ENCODE results near the gene SYF2. TPM values are rescaled to one million over a fixed set of nuclear protein-coding genes. Genes with fewer than 3 reads are reported as not detected.

The SYF2 gene
- total and polyA plus RNA-seq, 4 donors, result 29.7 to 99.4 (median 67.5) TPM

- DNase-seq, result no peak
- Histone ChIP-seq H3K9ac (ENCODE audit: insufficient read depth in 1 of 2, low read length in 2 of 2) (no peak overlapping the region), H3K36me3 (ENCODE audit: control insufficient read depth in 4 of 4, insufficient read depth in 4 of 4, low read length in 4 of 4) (no peaks in the 10 kb centered on the region), H3K9me3 (ENCODE audit: control insufficient read depth in 4 of 4, insufficient read depth in 3 of 4, low read length in 3 of 4) (no peaks in the 10 kb centered on the region), H3K27me3 (ENCODE audit: control insufficient read depth in 3 of 3, insufficient read depth in 3 of 3, low read length in 2 of 3) (no peaks in the 10 kb centered on the region), H3K27ac (ENCODE audit: low read depth in 1 of 2, low read length in 1 of 2) (no peak overlapping the region), H3K4me3 (no peak overlapping the region), H3K4me1 (ENCODE audit: control insufficient read depth in 5 of 5, insufficient read depth in 5 of 5, low read length in 5 of 5) (no peaks in the 10 kb centered on the region)
- TF ChIP-seq, protein P1, sequence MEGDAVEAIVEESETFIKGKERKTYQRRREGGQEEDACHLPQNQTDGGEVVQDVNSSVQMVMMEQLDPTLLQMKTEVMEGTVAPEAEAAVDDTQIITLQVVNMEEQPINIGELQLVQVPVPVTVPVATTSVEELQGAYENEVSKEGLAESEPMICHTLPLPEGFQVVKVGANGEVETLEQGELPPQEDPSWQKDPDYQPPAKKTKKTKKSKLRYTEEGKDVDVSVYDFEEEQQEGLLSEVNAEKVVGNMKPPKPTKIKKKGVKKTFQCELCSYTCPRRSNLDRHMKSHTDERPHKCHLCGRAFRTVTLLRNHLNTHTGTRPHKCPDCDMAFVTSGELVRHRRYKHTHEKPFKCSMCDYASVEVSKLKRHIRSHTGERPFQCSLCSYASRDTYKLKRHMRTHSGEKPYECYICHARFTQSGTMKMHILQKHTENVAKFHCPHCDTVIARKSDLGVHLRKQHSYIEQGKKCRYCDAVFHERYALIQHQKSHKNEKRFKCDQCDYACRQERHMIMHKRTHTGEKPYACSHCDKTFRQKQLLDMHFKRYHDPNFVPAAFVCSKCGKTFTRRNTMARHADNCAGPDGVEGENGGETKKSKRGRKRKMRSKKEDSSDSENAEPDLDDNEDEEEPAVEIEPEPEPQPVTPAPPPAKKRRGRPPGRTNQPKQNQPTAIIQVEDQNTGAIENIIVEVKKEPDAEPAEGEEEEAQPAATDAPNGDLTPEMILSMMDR (IDR thresholded peaks at IDR 0.05; ENCODE audit: control extremely low read depth, extremely low read depth), result no peak
- no peak for ATAC-seq (ENCODE audit: insufficient read depth, low FRiP score)
- WGBS, 2 donors, result 61 to 72% methylated on average over 1 of the region's 1 CpG
These were observed 24.9 kb upstream of the SYF2 start for GRCh38 chr1:25257196-25257595.

GRCh38 chr1:25256578-25256965 is 24.3 kb upstream of the SYF2 start:
- no peaks in the 10 kb centered on the region for H3K9me3 ChIP-seq (ENCODE audit: control insufficient read depth in 4 of 4, insufficient read depth in 3 of 4, low read length in 3 of 4)
- H3K9ac ChIP-seq (ENCODE audit: insufficient read depth in 1 of 2, low read length in 2 of 2), result no peak overlapping the region
- ATAC-seq (ENCODE audit: insufficient read depth, low FRiP score) (no peak), DNase-seq (no peak)
- WGBS, 2 donors, result 92 to 96% methylated on average over 5 of the region's 5 CpGs
- TF ChIP-seq, protein P1 (IDR thresholded peaks at IDR 0.05; ENCODE audit: control extremely low read depth, extremely low read depth), result no peak
- H3K27ac ChIP-seq (ENCODE audit: low read depth in 1 of 2, low read length in 1 of 2), result no peak overlapping the region
- H3K27me3 ChIP-seq (ENCODE audit: control insufficient read depth in 3 of 3, insufficient read depth in 3 of 3, low read length in 2 of 3), result no peaks in the 10 kb centered on the region
- no peaks in the 10 kb centered on the region for H3K4me1 ChIP-seq (ENCODE audit: control insufficient read depth in 5 of 5, insufficient read depth in 5 of 5, low read length in 5 of 5)
- no peak overlapping the region for H3K4me3 ChIP-seq
- H3K36me3 ChIP-seq (ENCODE audit: control insufficient read depth in 4 of 4, insufficient read depth in 4 of 4, low read length in 4 of 4), result no peaks in the 10 kb centered on the region

- DNase-seq (no peak), ATAC-seq (ENCODE audit: insufficient read depth, low FRiP score) (no peak)
- Histone ChIP-seq H3K36me3 (ENCODE audit: control insufficient read depth in 4 of 4, insufficient read depth in 4 of 4, low read length in 4 of 4) (no peaks in the 10 kb centered on the region), H3K27me3 (ENCODE audit: control insufficient read depth in 3 of 3, insufficient read depth in 3 of 3, low read length in 2 of 3) (no peaks in the 10 kb centered on the region), H3K27ac (ENCODE audit: low read depth in 1 of 2, low read length in 1 of 2) (no peak overlapping the region), H3K4me3 (no peak overlapping the region), H3K4me1 (ENCODE audit: control insufficient read depth in 5 of 5, insufficient read depth in 5 of 5, low read length in 5 of 5) (no peaks in the 10 kb centered on the region), H3K9ac (ENCODE audit: insufficient read depth in 1 of 2, low read length in 2 of 2) (no peak overlapping the region), H3K9me3 (ENCODE audit: control insufficient read depth in 4 of 4, insufficient read depth in 3 of 4, low read length in 3 of 4) (no peaks in the 10 kb centered on the region)
- TF ChIP-seq, protein P1 (IDR thresholded peaks at IDR 0.05; ENCODE audit: control extremely low read depth, extremely low read depth), result no peak
- 84 to 86% methylated on average over 18 of the region's 18 CpGs for WGBS, 2 donors
These were observed 23.6 kb upstream of the SYF2 start for GRCh38 chr1:25255706-25256577.

Measured in lung (tissue), 12 donors.